Testis (tissue), 3 donors: ENCODE measurements around the gene EXOC8. TPM values are rescaled to one million over a fixed set of nuclear protein-coding genes. Genes with fewer than 3 reads are reported as not detected.
"Not testable (repeated sequence)": the region's sequence is repeated elsewhere in the genome, so short reads cannot be mapped to it uniquely, and the experiment has no call there.

Experiments
- DNase-seq: peaks from one replicate; pipeline ENCODE4 v3.0.0-alpha.2; 2019
- H3K27ac ChIP-seq, 2 donors: fragments of 200-600 bp; sonication (generic); one replicate each; pipeline ENCODE4 v1.5.1; 2019
- H3K27me3 ChIP-seq: fragments of 200-600 bp; sonication (generic); one replicate; pipeline ENCODE4 v1.5.1; 2019
- H3K36me3 ChIP-seq: fragments of 200-600 bp; sonication (generic); one replicate; pipeline ENCODE4 v1.5.1; 2017; ENCODE audit warnings: low read depth; ENCODE audit errors: missing control alignments
- H3K4me1 ChIP-seq: fragments of 200-600 bp; sonication (generic); one replicate; pipeline ENCODE4 v1.5.1; 2019
- H3K4me3 ChIP-seq, 2 donors: fragments of 200-600 bp; sonication (generic); one replicate each; pipeline ENCODE4 v1.5.1; 2017 to 2019
- H3K9me3 ChIP-seq: fragments of 200-600 bp; sonication (generic); one replicate; pipeline ENCODE4 v1.5.1; 2017
- CTCF ChIP-seq, 3 experiments: fragments of 450-650 bp in 2 of 3; fragments of 200-600 bp in 1 of 3; sonication (generic) in 1 of 3; IDR thresholded peaks; one replicate each; pipeline ENCODE4 v1.5.1; 2016 to 2019; ENCODE audit warnings: antibody characterized with exemption in 3 of 3, mild to moderate bottlenecking in 2 of 3, moderate library complexity in 1 of 3
- POLR2A ChIP-seq: fragments of 450-650 bp; IDR thresholded peaks from one replicate; pipeline ENCODE4 v1.6.1; 2017; ENCODE audit warnings: antibody characterized with exemption, mild to moderate bottlenecking, moderate library complexity
- WGBS, 2 donors: methylation state at CpG; one replicate each; pipeline ENCODE4 v1.1.5; 2018; 5-methylcytosine and 5-hydroxymethylcytosine counted together
- intact Hi-C: fragments of 100-400 bp; cut with DNase I; formaldehyde crosslinking; loops from one replicate; pipeline ENCODE4 v1.15.1; 2023; ENCODE audit warnings: low total_unique reads
- polyA plus RNA-seq: library from polyadenylated mRNA; stranded (reverse); fragments of 350-450 nt; fragmentation: Illumina TruSeq; extraction: RNeasy Lipid Tissue Mini Kit (QIAGEN cat#74804); gene quantifications from one replicate; pipeline ENCODE4 v1.2.3, GENCODE V29; 2014; ENCODE audit warnings: low read depth, low replicate concordance; ENCODE audit not compliant: insufficient read depth
- total RNA-seq, 2 donors: library from RNA; depleted of rRNA; stranded (reverse); fragments of >200 nt; gene quantifications; one replicate each; pipeline ENCODE4 v1.2.3, GENCODE V29; 2016

Gene EXOC8
- total and polyA plus RNA-seq, 3 donors from 2014 or later = 9.3 to 14.7 (median 13.9) TPM

GRCh38 chr1:231355171-231355570 lies 17.5 kb upstream of the EXOC8 start:
- WGBS, 2 donors = 73 to 78% methylated on average over 3 of the region's 3 CpGs
- no peak overlapping the region for H3K4me3 ChIP-seq
- intact Hi-C loops = no loop called here

GRCh38 chr1:231354330-231355020 lies 16.8 kb upstream of the EXOC8 start:
- no peak overlapping the region for H3K27ac ChIP-seq
- DNase-seq = no peak
- WGBS, 2 donors = 82% methylated on average over 5 of the region's 5 CpGs
- H3K9me3 ChIP-seq = no peaks in the 10 kb centered on the region
- intact Hi-C loops = no loop called here
- TF ChIP-seq CTCF (IDR thresholded peaks at IDR 0.05) (no peak), POLR2A (no peak)
- H3K27me3 ChIP-seq = no peaks in the 10 kb centered on the region
- H3K4me1 ChIP-seq = peaks cover 4% of the 10 kb centered on the region
- H3K36me3 ChIP-seq = no peaks in the 10 kb centered on the region
- no peak overlapping the region for H3K4me3 ChIP-seq

More at GRCh38 chr1:231355171-231355570, 17.5 kb upstream of the EXOC8 start:
- H3K4me1 ChIP-seq = peaks cover 4% of the 10 kb centered on the region
- H3K36me3 ChIP-seq = no peaks in the 10 kb centered on the region
- H3K27me3 ChIP-seq = no peaks in the 10 kb centered on the region
- TF ChIP-seq CTCF (IDR thresholded peaks at IDR 0.05) (no peak), POLR2A (no peak)
- H3K27ac ChIP-seq = no peak overlapping the region
- DNase-seq = no peak
- no peaks in the 10 kb centered on the region for H3K9me3 ChIP-seq

GRCh38 chr1:231353086-231353485 lies 15.4 kb upstream of the EXOC8 start:
- intact Hi-C loops = no loop called here
- DNase-seq = no peak
- Histone ChIP-seq H3K9me3 (no peaks in the 10 kb centered on the region), H3K4me1 (peaks cover 3% of the 10 kb centered on the region), H3K27ac (no peak overlapping the region), H3K36me3 (no peaks in the 10 kb centered on the region), H3K4me3 (no peak overlapping the region), H3K27me3 (no peaks in the 10 kb centered on the region)
- WGBS, 2 donors = 57 to 60% methylated on average over 2 of the region's 2 CpGs
- TF ChIP-seq POLR2A (no peak), CTCF (IDR thresholded peaks at IDR 0.05) (no peak)

GRCh38 chr1:231351816-231352215 lies 14.2 kb upstream of the EXOC8 start:
- Histone ChIP-seq H3K4me1 (no peaks in the 10 kb centered on the region), H3K36me3 (no peaks in the 10 kb centered on the region), H3K27ac (no peak overlapping the region), H3K4me3 (no peak overlapping the region), H3K9me3 (no peaks in the 10 kb centered on the region), H3K27me3 (no peaks in the 10 kb centered on the region)
- intact Hi-C loops = no loop called here
- DNase-seq = no peak
- WGBS, 2 donors = 75 to 86% methylated on average over 2 of the region's 2 CpGs
- no peak for TF ChIP-seq POLR2A
- TF ChIP-seq CTCF (IDR thresholded peaks at IDR 0.05) = no peak

GRCh38 chr1:231348856-231349255 lies 11.2 kb upstream of the EXOC8 start:
- not testable (repeated sequence) for H3K27ac ChIP-seq, H3K36me3 ChIP-seq

More at GRCh38 chr1:231348856-231349255, 11.2 kb upstream of the EXOC8 start:
- WGBS, 2 donors = 89 to 100% methylated on average over 1 of the region's 1 CpG
- H3K4me1 ChIP-seq, H3K9me3 ChIP-seq, H3K4me3 ChIP-seq, DNase-seq, H3K27me3 ChIP-seq: not testable (repeated sequence)
- intact Hi-C loops = loop anchor here (10.0 kb wide), 1 partner anchor 246 kb away; no protein-coding TSS in a partner anchor
